Measurements from ENCODE around the gene PPFIBP2. TPM values are rescaled to one million over a fixed set of nuclear protein-coding genes. Genes with fewer than 3 reads are reported as not detected.

Gene PPFIBP2
- total and polyA plus RNA-seq, 2 of the 13 experiments (the other 11 are each of a cell fraction or from before 2014, with no cell fraction given) = 15.0 to 52.5 TPM

DNA sequence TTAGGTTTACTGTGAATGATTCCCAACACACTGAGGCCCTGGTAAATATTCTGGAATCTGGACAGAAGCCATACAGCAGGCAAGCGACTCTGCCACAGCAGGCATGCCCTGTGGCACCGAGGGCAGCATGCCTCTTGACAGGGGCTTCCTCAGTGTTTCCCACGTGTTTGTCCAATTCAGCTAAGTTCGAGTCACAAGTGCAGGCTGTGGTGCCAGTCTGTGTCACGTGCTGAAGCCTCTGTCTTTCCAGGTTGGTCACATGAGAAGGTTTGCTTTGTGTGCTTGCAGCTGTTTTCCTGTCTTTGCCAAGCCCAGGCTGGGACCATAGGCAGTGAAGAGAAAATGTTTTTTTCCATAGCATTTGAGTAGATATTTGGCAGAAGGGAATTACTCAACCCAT, 2.4 kb upstream of the PPFIBP2 start:
- H3K4me2 ChIP-seq (ENCODE audit: low read depth, low read length) = peak overlapping the region; percentile 18; the same call in 1 of the 2 replicates
- no peaks in the 10 kb centered on the region for H3K36me3 ChIP-seq (replicated peaks in 1 of 2; ENCODE audit: control insufficient read depth in 1 of 2, insufficient read depth in 2 of 2, low read length in 2 of 2)
- H3K79me2 ChIP-seq (ENCODE audit: insufficient read depth, low read length) = peaks cover 2% of the 10 kb centered on the region
- peak; percentile 15 for DNase-seq (ENCODE audit: low spot score)
- intact Hi-C loops (cut with micrococcal nuclease; ENCODE audit: unreplicated experiment) = no loop called here
- POLR2A ChIA-PET = no interaction called here
- H2AFZ ChIP-seq (ENCODE audit: low read length) = no peak overlapping the region
- no peaks in the 10 kb centered on the region for H4K20me1 ChIP-seq (ENCODE audit: insufficient read depth, low read length)
- in situ Hi-C loops (cut with HindIII; ENCODE audit: extremely low pct_ligation_motif_present, low pct_unique_long_range_greater_than_20kb) = no loop called here
- no peak for FAIRE-seq
- peaks cover 46% of the 10 kb centered on the region for H3K4me1 ChIP-seq (ENCODE audit: insufficient read depth, low read length)
- 10% methylated on average over 2 of the region's 5 CpGs for WGBS (ENCODE audit: low lambda C conversion rate)
- H3K9ac ChIP-seq (ENCODE audit: insufficient read depth, low read depth, low read length) = no peak overlapping the region
- no TSS peak for BruUV-seq (replicated peaks)
- no peaks in the 10 kb centered on the region; a peak in 2 of 5 replicates for H3K27me3 ChIP-seq (ENCODE audit: control insufficient read depth in 1 of 2, insufficient read depth in 2 of 2, low read length in 2 of 2)
- no peak overlapping the region for H3K27ac ChIP-seq (ENCODE audit: extremely low read length, insufficient read depth, low read length)
- H3K9me3 ChIP-seq (ENCODE audit: low read length) = no peaks in the 10 kb centered on the region
- TF ChIP-seq BHLHE40 (IDR thresholded peaks at IDR 0.05; ENCODE audit: low read length) = peak; percentile 72
- TF ChIP-seq HIC2 (CRISPR knock-in tag; IDR thresholded peaks at IDR 0.05; ENCODE audit: low read depth) = peak; percentile 59; the same call in 1 of the 2 replicates
- no peak for TF ChIP-seq SOX13 (IDR thresholded peaks at IDR 0.05)
- TF ChIP-seq SOX13 (CRISPR knock-in tag; conservative IDR thresholded peaks at IDR 0.05 in 1 of 2, IDR thresholded peaks at IDR 0.05 in 1 of 2) = peak in 1 of 2 experiments; percentile 45; a peak in 1 of 4 replicates
- TF ChIP-seq, protein P1, sequence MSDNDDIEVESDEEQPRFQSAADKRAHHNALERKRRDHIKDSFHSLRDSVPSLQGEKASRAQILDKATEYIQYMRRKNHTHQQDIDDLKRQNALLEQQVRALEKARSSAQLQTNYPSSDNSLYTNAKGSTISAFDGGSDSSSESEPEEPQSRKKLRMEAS (IDR thresholded peaks at IDR 0.05) = peak; percentile 48; the same call in 1 of the 2 replicates
- peak; percentile 71 for TF ChIP-seq USF2 (IDR thresholded peaks at IDR 0.05; ENCODE audit: low read depth, low read length)
- TF ChIP-seq USF2 (CRISPR knock-in tag; IDR thresholded peaks at IDR 0.05; ENCODE audit: borderline replicate concordance) = peak; percentile 63; the same call in 1 of the 2 replicates
- no peak for TF ChIP-seq CBX2 (IDR thresholded peaks at IDR 0.05; ENCODE audit: low read depth, low read length)
- no peak for TF ChIP-seq CBX2 (CRISPR knock-in tag; IDR thresholded peaks at IDR 0.05; ENCODE audit: low read depth)
- no peak for TF ChIP-seq HES4 (CRISPR knock-in tag; IDR thresholded peaks at IDR 0.05; ENCODE audit: borderline replicate concordance)
- no peak for TF ChIP-seq NFATC3 (CRISPR knock-in tag; IDR thresholded peaks at IDR 0.05)
- TF ChIP-seq, protein P2, sequence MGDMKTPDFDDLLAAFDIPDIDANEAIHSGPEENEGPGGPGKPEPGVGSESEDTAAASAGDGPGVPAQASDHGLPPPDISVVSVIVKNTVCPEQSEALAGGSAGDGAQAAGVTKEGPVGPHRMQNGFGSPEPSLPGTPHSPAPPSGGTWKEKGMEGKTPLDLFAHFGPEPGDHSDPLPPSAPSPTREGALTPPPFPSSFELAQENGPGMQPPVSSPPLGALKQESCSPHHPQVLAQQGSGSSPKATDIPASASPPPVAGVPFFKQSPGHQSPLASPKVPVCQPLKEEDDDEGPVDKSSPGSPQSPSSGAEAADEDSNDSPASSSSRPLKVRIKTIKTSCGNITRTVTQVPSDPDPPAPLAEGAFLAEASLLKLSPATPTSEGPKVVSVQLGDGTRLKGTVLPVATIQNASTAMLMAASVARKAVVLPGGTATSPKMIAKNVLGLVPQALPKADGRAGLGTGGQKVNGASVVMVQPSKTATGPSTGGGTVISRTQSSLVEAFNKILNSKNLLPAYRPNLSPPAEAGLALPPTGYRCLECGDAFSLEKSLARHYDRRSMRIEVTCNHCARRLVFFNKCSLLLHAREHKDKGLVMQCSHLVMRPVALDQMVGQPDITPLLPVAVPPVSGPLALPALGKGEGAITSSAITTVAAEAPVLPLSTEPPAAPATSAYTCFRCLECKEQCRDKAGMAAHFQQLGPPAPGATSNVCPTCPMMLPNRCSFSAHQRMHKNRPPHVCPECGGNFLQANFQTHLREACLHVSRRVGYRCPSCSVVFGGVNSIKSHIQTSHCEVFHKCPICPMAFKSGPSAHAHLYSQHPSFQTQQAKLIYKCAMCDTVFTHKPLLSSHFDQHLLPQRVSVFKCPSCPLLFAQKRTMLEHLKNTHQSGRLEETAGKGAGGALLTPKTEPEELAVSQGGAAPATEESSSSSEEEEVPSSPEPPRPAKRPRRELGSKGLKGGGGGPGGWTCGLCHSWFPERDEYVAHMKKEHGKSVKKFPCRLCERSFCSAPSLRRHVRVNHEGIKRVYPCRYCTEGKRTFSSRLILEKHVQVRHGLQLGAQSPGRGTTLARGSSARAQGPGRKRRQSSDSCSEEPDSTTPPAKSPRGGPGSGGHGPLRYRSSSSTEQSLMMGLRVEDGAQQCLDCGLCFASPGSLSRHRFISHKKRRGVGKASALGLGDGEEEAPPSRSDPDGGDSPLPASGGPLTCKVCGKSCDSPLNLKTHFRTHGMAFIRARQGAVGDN (CRISPR knock-in tag; IDR thresholded peaks at IDR 0.05) = peak; percentile 44; the same call in 1 of the 2 replicates
- TF ChIP-seq MNT (IDR thresholded peaks at IDR 0.05) = peak; percentile 44
- no peak for TF ChIP-seq ZFP41 (CRISPR knock-in tag; IDR thresholded peaks at IDR 0.05; ENCODE audit: borderline replicate concordance)
- CTCF ChIA-PET (ENCODE audit: low intra/inter-chr PET ratio, low total read pairs) = no interaction called here
- H3K4me3 ChIP-seq (replicated peaks in 1 of 3; ENCODE audit: insufficient read depth in 1 of 3, low read depth in 2 of 3, low read length in 3 of 3) = no peak overlapping the region
- ATAC-seq = no peak
